A673 (cell line): ENCODE measurements around the gene NRG3.

Experiments used
- CTCF ChIP-seq: fragments of 300-800, 200-600 bp; sonication (generic); conservative IDR thresholded peaks from 2 replicates; pipeline ENCODE4 v1.5.1; 2017; ENCODE audit warnings: low read depth, mild to moderate bottlenecking, antibody characterized with exemption, low read length, moderate library complexity, mixed read lengths
- EZH2 ChIP-seq: fragments of 200-600 bp; sonication (generic); IDR thresholded peaks from 2 replicates; pipeline ENCODE4 v1.6.1; 2017; ENCODE audit warnings: borderline replicate concordance, low read depth, mild to moderate bottlenecking, mixed read lengths, antibody characterized with exemption, low read length; ENCODE audit not compliant: poor library complexity, severe bottlenecking

DNA sequence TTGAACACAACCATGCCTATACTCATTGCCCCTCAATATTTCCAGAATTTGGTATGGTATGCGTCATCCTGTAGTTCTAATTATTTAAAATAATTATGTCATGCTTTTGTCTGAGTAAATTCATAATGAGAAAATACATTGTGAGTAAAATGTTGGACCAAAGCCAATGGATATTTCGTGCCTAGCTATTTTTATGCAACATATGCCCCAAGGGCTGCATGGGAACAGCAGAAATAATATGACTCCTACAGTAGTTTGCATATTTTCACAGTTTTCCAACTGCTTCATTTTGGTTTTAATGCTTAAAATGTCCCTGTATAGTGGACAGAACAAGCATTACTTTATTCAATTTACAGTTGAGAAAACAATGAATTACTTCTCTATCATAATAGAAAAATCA is 1148.7 kb downstream of the NRG3 start:
- TF ChIP-seq CTCF = no peak
- TF ChIP-seq EZH2 = no peak
